ENCODE results near the gene DENND11. TPM values are rescaled to one million over a fixed set of nuclear protein-coding genes. Genes with fewer than 3 reads are reported as not detected.

Gene DENND11
- total and polyA plus RNA-seq, 10 of the 15 experiments (the other 5 are each of a cell fraction or from before 2014, with no cell fraction given) = 2.7 to 47.0 (median 26.6) TPM

DNA sequence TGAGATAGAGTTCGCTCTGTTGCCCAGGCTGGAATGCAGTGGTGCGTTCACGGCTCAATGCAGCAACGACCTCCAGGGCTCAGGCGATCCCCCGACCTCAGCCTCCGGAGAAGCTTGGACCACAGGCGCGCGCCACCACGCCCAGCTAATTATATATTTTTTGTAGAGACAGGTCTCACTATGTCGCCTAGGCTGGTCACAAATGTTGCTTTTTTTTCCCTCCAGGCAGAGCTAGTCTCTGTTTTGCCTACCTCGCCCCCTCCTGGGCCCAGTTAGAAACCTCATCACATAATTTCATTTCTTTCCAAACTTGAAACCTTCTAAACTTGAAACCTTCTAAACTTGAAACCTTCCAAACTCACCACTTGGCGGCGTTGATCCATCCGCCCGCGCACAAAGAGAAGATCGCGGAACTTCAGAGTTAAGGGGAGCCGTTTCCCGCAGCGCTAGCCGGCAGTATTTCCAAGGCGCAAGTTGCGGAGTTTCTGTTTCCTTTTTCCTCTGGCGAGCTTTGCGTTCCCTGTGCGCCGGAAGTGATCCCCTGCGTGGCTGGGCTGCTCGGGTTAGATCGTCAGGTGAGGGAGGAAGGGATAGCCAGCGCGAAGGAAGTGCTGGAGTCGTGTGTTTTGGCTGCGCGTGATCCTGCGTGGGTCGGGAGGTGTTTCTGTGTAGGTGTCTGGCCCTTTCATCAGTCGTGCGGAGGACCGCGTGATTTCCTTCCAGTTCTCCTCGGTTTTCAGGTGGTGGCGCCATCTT is 36.0 kb upstream of the DENND11 start, which contains the start of gene SSBP1 (continued):
- TF ChIP-seq, protein P1, sequence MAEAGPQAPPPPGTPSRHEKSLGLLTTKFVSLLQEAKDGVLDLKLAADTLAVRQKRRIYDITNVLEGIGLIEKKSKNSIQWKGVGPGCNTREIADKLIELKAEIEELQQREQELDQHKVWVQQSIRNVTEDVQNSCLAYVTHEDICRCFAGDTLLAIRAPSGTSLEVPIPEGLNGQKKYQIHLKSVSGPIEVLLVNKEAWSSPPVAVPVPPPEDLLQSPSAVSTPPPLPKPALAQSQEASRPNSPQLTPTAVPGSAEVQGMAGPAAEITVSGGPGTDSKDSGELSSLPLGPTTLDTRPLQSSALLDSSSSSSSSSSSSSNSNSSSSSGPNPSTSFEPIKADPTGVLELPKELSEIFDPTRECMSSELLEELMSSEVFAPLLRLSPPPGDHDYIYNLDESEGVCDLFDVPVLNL (IDR thresholded peaks at IDR 0.05; ENCODE audit: low read depth, low read length) = no peak
- TF ChIP-seq SREBF2 (IDR thresholded peaks at IDR 0.05; ENCODE audit: low read length) (peak; percentile 32; the same call in 1 of the 2 replicates), RUNX3 (IDR thresholded peaks at IDR 0.05; ENCODE audit: low read length) (peak; percentile 81), TAF1 (IDR thresholded peaks at IDR 0.05; ENCODE audit: borderline replicate concordance, low read depth, low read length) (peak; percentile 86), EP300 (IDR thresholded peaks at IDR 0.05; ENCODE audit: borderline replicate concordance in 1 of 2, control insufficient read depth in 1 of 2, low read depth in 2 of 2, low read length in 2 of 2) (no peak; a peak in 1 of 4 replicates), MTA2 (IDR thresholded peaks at IDR 0.05; ENCODE audit: low read depth) (peak; percentile 88), TCF12 (IDR thresholded peaks at IDR 0.05; ENCODE audit: low read depth, low read length) (0 out of 2 replicates have a peak, but pooled peaks have one; percentile 28), RELA (IDR thresholded peaks at IDR 0.05; ENCODE audit: borderline replicate concordance, partially characterized antibody) (peak; percentile 86), CBX3 (IDR thresholded peaks at IDR 0.05; ENCODE audit: borderline replicate concordance, low read depth) (no peak), HDGF (IDR thresholded peaks at IDR 0.05) (no peak), MYB (IDR thresholded peaks at IDR 0.05; ENCODE audit: borderline replicate concordance, low read depth, low read length) (peak; percentile 69; the same call in 1 of the 2 replicates), ESRRA (IDR thresholded peaks at IDR 0.05; ENCODE audit: low read length) (no peak), RELB (IDR thresholded peaks at IDR 0.05; ENCODE audit: low read depth) (peak; percentile 98), NR2F1 (conservative IDR thresholded peaks at IDR 0.05) (0 out of 2 replicates have a peak, but pooled peaks have one; percentile 65), TCF3 (IDR thresholded peaks at IDR 0.05; ENCODE audit: borderline replicate concordance, insufficient read depth, low read depth, low read length) (no peak), CHD2 (IDR thresholded peaks at IDR 0.05; ENCODE audit: borderline replicate concordance, low read depth, low read length) (peak; percentile 81; the same call in 1 of the 2 replicates), TARDBP (IDR thresholded peaks at IDR 0.05; ENCODE audit: borderline replicate concordance) (peak; percentile 76; the same call in 1 of the 2 replicates), WRNIP1 (IDR thresholded peaks at IDR 0.05; ENCODE audit: borderline replicate concordance, low read depth, low read length) (no peak)
- TF ChIP-seq, protein P2, sequence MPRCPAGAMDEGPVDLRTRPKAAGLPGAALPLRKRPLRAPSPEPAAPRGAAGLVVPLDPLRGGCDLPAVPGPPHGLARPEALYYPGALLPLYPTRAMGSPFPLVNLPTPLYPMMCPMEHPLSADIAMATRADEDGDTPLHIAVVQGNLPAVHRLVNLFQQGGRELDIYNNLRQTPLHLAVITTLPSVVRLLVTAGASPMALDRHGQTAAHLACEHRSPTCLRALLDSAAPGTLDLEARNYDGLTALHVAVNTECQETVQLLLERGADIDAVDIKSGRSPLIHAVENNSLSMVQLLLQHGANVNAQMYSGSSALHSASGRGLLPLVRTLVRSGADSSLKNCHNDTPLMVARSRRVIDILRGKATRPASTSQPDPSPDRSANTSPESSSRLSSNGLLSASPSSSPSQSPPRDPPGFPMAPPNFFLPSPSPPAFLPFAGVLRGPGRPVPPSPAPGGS (IDR thresholded peaks at IDR 0.05; ENCODE audit: borderline replicate concordance, insufficient read depth, low read depth, low read length, poor library complexity, severe bottlenecking) = no peak
- TF ChIP-seq, protein P3, sequence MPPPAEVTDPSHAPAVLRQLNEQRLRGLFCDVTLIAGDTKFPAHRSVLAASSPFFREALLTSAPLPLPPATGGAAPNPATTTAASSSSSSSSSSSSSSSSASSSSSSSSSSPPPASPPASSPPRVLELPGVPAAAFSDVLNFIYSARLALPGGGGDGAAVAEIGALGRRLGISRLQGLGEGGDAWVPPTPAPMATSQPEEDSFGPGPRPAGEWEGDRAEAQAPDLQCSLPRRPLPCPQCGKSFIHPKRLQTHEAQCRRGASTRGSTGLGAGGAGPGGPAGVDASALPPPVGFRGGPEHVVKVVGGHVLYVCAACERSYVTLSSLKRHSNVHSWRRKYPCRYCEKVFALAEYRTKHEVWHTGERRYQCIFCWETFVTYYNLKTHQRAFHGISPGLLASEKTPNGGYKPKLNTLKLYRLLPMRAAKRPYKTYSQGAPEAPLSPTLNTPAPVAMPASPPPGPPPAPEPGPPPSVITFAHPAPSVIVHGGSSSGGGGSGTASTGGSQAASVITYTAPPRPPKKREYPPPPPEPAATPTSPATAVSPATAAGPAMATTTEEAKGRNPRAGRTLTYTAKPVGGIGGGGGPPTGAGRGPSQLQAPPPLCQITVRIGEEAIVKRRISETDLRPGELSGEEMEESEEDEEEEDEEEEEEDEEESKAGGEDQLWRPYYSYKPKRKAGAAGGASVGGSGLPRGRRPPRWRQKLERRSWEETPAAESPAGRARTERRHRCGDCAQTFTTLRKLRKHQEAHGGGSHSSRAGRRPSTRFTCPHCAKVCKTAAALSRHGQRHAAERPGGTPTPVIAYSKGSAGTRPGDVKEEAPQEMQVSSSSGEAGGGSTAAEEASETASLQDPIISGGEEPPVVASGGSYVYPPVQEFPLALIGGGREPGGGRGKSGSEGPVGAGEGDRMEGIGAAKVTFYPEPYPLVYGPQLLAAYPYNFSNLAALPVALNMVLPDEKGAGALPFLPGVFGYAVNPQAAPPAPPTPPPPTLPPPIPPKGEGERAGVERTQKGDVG (CRISPR knock-in tag; IDR thresholded peaks at IDR 0.05) = no peak
